SK-N-MC (cell line): ENCODE data around the gene ST6GALNAC2.
A peak's percentile ranks its signal among the peaks of the same experiment; 100 is the strongest.
"Not testable (repeated sequence)": the region's sequence is repeated elsewhere in the genome, so short reads cannot be mapped to it uniquely, and the experiment has no call there.

Experiments used
- DNase-seq: peaks from one replicate; pipeline ENCODE4 v3.0.0-alpha.2; 2011; ENCODE audit warnings: low read depth, low spot score
- H3K27ac ChIP-seq: fragments of 200-600 bp; sonication (generic); 2 replicates; pipeline ENCODE4 v1.5.1; 2016; ENCODE audit warnings: mixed run types
- H3K36me3 ChIP-seq: fragments of 200-600 bp; sonication (generic); 2 replicates; pipeline ENCODE4 v1.6.1; 2017; ENCODE audit warnings: antibody characterized with exemption, low read length, mixed read lengths; ENCODE audit not compliant: insufficient read depth
- H3K4me3 ChIP-seq: fragments of 200-600 bp; sonication (generic); 2 replicates; pipeline ENCODE4 v1.5.1; 2016
- H3K9ac ChIP-seq: fragments of 200-600 bp; sonication (generic); 2 replicates; pipeline ENCODE4 v1.8.0; 2017; ENCODE audit warnings: mixed run types, mixed read lengths; ENCODE audit not compliant: insufficient read length
- H3K9me3 ChIP-seq: fragments of 200-600 bp; sonication (generic); 2 replicates; pipeline ENCODE4 v1.6.1; 2017; ENCODE audit warnings: low read depth, mild to moderate bottlenecking, antibody characterized with exemption, low read length, moderate library complexity, mixed read lengths
- EZH2 ChIP-seq: fragments of 200-600 bp; sonication (generic); IDR thresholded peaks from one replicate; pipeline ENCODE4 v1.6.1; 2017; ENCODE audit warnings: antibody characterized with exemption
- FOXP2 ChIP-seq: optimal IDR thresholded peaks from 2 replicates; pipeline ENCODE3; 2011; ENCODE audit warnings: mild to moderate bottlenecking, moderate library complexity; ENCODE audit not compliant: insufficient read depth; ENCODE audit errors: extremely low read length, control extremely low read depth
- POLR2AphosphoS5 ChIP-seq: IDR thresholded peaks from 2 replicates; pipeline ENCODE4 v1.6.1; 2012; ENCODE audit warnings: mild to moderate bottlenecking, low read depth, low read length, borderline replicate concordance

ST6GALNAC2 gene

GRCh38 chr17:76523084-76524037 lies 62.3 kb downstream of the ST6GALNAC2 start:
- no peak overlapping the region for H3K27ac ChIP-seq
- no peaks in the 10 kb centered on the region for H3K36me3 ChIP-seq
- DNase-seq = no peak
- no peak overlapping the region for H3K9ac ChIP-seq
- no peaks in the 10 kb centered on the region for H3K9me3 ChIP-seq
- TF ChIP-seq EZH2 = no peak
- no peak for TF ChIP-seq FOXP2
- TF ChIP-seq POLR2AphosphoS5 = no peak
- H3K4me3 ChIP-seq = peak overlapping the region; percentile 40; the same call in 1 of the 2 replicates

- not testable (repeated sequence) for DNase-seq, H3K9me3 ChIP-seq, H3K36me3 ChIP-seq, H3K4me3 ChIP-seq, H3K9ac ChIP-seq, H3K27ac ChIP-seq
Observed at GRCh38 chr17:76521683-76522082, 64.0 kb downstream of the ST6GALNAC2 start.

GRCh38 chr17:76521262-76521661 lies 64.4 kb downstream of the ST6GALNAC2 start:
- H3K9ac ChIP-seq = no peak overlapping the region
- no peak for DNase-seq
- H3K36me3 ChIP-seq = no peaks in the 10 kb centered on the region
- H3K9me3 ChIP-seq = no peaks in the 10 kb centered on the region
- TF ChIP-seq FOXP2 (no peak), POLR2AphosphoS5 (no peak), EZH2 (no peak)
- H3K4me3 ChIP-seq = no peak overlapping the region
- H3K27ac ChIP-seq = no peak overlapping the region

GRCh38 chr17:76519048-76519966 lies 66.4 kb downstream of the ST6GALNAC2 start:
- no peak overlapping the region for H3K9ac ChIP-seq
- H3K36me3 ChIP-seq = no peaks in the 10 kb centered on the region
- TF ChIP-seq EZH2 = no peak
- no peak for TF ChIP-seq POLR2AphosphoS5
- TF ChIP-seq FOXP2 = no peak
- H3K9me3 ChIP-seq = no peaks in the 10 kb centered on the region
- no peak overlapping the region for H3K27ac ChIP-seq
- no peak overlapping the region for H3K4me3 ChIP-seq
- DNase-seq = no peak

- H3K9ac ChIP-seq = no peak overlapping the region
- no peak overlapping the region for H3K4me3 ChIP-seq
- TF ChIP-seq FOXP2 (no peak), EZH2 (no peak), POLR2AphosphoS5 (no peak)
- no peak for DNase-seq
- no peaks in the 10 kb centered on the region for H3K36me3 ChIP-seq
- H3K9me3 ChIP-seq = no peaks in the 10 kb centered on the region
- no peak overlapping the region for H3K27ac ChIP-seq
Observed at GRCh38 chr17:76517638-76518038, 68.0 kb downstream of the ST6GALNAC2 start.
